NCI-H82 (cell line): ENCODE data around the gene NAA38.
A peak's percentile ranks its signal among the peaks of the same experiment; 100 is the strongest.

ENCODE experiments used
- DNase-seq: peaks from one replicate; lab custom pipeline; 2025; lab: John Stamatoyannopoulos, UW

NAA38 gene, protein sequence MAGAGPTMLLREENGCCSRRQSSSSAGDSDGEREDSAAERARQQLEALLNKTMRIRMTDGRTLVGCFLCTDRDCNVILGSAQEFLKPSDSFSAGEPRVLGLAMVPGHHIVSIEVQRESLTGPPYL

DNA sequence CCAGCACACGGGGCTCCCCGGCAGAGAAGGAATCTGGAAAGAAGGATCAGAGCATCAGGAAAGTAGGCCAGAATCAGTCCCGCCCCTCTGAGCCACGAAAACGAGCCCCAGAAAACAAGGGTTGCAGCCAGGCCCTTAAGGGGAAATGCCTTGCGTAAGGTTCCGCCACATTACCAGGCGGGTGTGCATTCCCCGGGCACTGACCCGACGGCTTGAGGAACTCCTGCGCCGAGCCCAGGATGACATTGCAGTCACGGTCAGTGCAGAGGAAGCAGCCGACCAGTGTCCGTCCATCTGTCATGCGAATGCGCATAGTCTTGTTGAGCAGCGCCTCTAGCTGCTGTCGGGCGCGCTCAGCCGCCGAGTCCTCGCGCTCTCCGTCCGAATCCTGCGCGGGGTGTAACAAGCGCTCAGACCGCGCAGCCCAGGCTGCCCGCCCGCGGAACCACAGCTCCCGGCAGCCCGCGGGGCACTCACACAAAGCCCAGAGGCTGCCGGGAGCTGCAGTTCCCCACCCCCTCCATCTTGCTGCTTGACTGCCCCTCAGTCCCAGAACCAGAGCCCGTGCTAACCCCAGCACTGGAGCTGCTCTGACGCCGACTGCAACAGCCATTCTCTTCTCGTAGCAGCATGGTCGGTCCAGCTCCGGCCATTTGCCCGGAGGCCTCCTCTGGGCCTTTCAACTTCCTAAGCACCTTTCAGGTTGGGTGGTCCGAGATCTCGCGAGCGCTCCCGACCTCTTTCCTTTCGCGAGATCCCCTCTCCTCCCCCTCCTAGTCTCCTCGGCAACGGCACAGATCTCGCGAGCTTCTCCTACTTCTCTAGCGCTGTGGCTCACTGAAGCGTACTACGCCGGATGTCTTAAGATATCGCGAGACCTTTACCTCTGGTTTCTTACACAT, at the start of gene NAA38:
Gene NAA38 (minus strand): TSS at position 749 of the 902 bp plus-strand sequence. CDS start 96 bp downstream, at position 653.
- DNase-seq: peak; percentile 100

DNA sequence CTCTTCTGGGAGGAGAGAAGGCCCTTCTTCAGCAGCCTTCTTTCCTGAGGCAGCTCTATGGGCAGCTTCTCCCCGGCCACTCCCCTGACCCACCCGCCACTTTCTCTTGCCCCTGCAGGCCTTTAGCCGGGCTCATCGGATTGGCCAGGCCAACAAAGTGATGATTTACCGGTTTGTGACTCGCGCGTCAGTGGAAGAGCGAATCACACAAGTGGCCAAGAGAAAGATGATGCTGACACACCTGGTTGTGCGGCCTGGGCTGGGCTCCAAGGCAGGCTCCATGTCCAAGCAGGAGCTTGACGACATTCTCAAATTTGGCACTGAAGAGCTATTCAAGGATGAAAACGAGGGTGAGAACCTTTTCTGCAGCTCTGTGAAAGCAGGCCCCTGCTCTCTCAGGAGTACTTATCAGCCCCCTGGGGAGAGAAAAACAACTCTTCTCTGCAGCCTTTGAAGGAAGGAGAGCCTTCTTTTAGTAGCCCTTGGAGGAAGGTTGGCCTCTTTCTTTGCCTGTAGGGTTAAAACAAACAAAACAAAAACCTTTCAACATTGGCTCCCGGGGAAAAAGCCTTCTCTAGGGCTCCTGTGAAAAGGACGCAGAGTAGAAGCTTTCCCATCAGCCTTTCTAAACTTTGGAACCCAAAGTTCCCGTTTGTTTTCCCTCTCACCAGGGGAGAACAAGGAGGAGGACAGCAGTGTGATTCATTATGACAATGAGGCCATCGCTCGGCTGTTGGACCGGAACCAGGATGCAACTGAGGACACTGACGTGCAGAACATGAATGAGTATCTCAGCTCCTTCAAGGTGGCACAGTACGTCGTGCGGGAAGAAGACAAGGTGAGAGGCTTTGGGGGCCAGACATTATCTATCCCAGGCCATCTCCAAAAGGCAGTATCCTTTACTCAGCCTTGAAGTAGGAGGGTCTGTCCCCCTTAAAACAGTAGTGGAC, 46.1 kb upstream of the NAA38 start:
- DNase-seq: no peak

GRCh38 chr17:7897773-7898172, 40.4 kb upstream of the NAA38 start:
- DNase-seq: no peak

GRCh38 chr17:7897090-7897489, 39.7 kb upstream of the NAA38 start:
- no peak for DNase-seq

GRCh38 chr17:7894866-7895265, 37.5 kb upstream of the NAA38 start:
- no peak for DNase-seq

- DNase-seq: no peak
Observed at GRCh38 chr17:7894226-7894625, 36.9 kb upstream of the NAA38 start.

GRCh38 chr17:7893187-7893880, 36.0 kb upstream of the NAA38 start:
- DNase-seq: no peak

DNA sequence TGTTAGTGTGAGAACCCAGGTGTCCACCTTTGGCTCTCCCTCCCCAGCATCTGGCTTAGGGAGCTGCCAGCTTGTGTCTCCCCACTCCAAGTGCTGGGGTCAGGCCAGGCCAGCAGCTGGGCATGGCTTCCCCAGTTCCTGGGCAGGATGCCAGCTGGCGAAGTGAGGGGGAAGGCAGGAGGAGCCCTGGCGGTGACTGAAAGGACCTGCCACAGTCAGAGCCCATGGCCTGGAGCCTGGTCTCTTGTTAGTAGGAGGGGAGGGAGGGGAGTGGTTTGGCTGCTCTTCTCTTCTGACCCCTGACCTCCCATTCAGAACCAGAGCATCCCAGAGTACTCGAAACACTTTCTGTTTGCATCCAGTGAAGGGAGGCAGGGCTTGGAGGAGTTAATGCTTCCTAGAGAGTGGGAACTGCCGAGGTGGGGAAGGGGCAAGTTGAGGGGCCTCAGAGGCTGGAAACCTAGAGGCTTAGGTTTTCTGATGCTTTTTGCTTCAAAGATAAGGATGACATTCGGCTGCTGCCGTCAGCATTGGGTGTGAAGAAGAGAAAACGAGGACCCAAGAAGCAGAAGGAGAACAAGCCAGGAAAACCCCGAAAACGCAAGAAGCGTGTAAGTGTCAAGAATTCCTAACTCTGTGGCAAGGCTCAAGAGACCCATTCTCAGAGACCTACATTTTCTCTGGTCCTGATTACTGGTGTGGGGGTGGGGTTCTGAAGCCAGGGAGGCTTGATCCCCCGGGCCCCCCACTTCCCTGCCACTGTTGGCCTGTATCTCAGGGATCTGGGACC, 32.0 kb upstream of the NAA38 start:
- peak; percentile 96 for DNase-seq

DNA sequence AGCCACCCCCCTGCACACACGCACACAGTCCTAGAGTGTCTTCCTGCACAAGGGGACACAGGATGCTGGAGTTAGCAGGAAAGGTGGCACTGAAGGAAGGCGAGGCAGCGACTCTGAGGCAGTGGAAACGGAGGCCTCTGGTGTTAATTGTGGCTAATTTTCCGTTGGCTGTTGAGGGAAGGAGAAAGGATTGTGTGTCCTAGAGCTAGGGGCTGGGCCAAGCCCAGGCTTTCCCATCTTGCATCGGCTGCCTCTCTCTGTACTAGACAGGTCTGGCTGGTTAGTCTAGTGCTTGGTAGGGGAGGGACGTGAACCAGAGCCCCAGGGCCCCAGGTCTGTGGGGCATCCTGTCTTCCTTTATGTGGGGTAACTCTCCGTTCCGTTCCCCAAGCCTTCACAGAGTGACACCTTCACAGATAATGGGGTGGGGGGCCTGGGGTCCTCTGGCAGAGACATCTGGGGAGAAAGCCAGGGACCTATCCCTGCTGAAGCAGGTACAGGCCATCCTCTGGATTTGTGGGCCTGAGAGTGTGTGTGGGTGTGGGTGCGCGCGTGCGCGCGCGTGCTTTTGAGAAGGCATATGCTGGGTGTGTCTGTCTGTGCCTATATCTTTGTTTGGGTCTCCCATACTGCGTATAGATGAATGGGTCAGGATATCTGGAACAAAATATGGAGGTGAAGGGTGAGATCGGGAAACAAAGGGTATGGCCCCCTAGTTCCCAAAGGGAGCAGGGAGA, 31.0 kb upstream of the NAA38 start, which contains the start of gene CHD3:
Gene CHD3 (plus strand): TSS at position 606 of the 737 bp plus-strand sequence. CDS start 212 bp downstream, outside the sequence.
- DNase-seq: peak; percentile 53

GRCh38 chr17:7887482-7888183, 30.3 kb upstream of the NAA38 start:
- peak; percentile 98 for DNase-seq

DNA sequence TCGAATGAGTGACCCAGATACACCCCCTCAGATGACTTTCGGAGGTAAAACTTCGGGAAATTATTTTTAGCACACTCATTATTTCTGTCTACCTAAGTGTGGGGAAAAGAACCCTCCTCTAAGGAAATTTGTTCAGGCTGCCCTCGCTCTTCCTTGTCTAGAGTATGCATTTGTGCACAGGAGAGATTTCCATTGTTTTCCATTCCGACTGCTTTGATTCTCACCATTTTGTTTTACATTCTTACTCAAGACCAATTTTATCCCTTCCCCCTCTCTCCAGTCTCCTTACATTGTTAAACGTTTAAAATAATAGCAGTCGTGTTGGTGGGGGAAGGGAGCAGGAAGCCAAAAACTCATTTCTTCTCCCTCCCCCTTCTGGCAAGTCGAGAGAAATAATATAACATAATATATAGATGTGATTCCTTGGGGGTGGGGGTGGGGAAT, 29.7 kb upstream of the NAA38 start:
- DNase-seq: no peak

- peak; percentile 69 for DNase-seq
Observed at GRCh38 chr17:7886227-7887037, 29.1 kb upstream of the NAA38 start.

DNA sequence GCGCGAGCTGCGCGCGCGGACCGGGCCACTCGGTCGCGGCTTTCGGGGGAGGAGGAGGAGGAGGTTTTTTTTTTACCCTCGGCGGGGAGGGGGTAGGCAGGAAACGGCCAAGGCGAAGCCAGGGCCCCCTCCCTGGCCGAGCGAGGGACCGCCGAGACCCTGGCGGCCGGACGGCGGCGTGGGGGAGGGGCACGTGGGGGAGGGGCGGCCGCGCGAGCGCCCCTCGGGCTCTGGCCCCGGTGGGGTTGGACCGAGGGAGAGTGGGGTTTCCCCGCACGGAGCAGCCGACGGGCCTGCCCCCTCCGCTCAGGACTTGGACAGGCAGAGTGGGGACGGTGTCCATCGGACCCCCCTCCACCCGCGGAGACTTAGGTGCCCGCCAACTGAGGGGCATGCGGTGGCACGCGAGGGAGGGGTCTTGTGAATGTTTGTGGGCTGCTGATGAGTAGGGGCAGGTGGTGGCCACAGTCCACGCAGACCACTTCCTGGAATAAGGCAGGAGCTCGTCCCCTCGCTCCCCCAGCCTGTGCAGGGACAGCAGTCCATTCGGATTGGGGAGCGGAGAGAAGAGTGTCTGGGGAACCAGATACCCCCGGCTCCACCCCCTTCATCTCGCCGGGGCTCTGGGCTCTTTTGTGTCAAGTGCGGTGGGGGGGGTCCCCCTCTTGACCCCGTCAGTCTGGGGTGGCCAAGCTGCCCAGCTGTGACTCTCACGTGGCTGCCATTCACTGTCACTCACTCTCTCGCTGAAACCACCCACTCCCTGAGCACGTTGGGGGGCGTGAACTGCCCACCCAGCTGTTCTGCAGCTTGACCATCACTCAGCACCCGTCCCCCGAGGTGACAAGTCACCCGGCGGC, 28.2 kb upstream of the NAA38 start:
- peak; percentile 77 for DNase-seq

GRCh38 chr17:7884581-7885366, 27.4 kb upstream of the NAA38 start:
- peak; percentile 48 for DNase-seq

GRCh38 chr17:7883781-7884386, 26.5 kb upstream of the NAA38 start:
- peak; percentile 31 for DNase-seq

DNA sequence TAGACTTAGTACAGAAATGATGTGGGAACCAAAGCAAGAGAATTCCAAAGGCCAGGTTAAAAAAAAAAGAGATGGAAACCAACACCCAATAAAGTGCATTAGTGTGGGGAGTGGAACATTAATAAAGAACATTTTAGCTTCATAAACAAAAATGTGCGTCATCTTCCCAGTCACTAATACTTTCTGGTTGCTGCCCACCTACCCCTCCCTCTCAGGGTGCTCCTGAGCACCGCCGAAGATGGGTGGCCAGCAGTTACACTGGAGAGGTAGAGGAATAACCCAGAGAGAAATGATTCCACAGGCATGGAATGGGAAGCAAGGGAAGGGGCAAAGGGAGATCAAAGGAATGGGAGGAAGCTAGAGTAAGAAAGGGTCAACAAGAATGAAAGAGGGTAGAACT, 25.3 kb upstream of the NAA38 start:
- peak; percentile 42 for DNase-seq
